Liver (tissue), 9 donors: ENCODE results near the gene TCOF1. TPM values are rescaled to one million over a fixed set of nuclear protein-coding genes. Genes with fewer than 3 reads are reported as not detected.

Experiments used
- DNase-seq: peaks from one replicate; pipeline ENCODE4 v3.0.0-alpha.2; 2017; ENCODE audit warnings: low spot score
- H3K27ac ChIP-seq, 2 donors: one replicate each; pipeline ENCODE4 v1.7.0; 2013; ENCODE audit warnings: inconsistent platforms in 2 of 2, low read length in 2 of 2, control low read depth in 1 of 2, low read depth in 1 of 2, mild to moderate bottlenecking in 1 of 2
- H3K27me3 ChIP-seq, 4 donors: one replicate each; pipeline versions ENCODE4 v1.6.1 to v1.7.0; 2013; ENCODE audit warnings: low read length in 3 of 4, inconsistent platforms in 1 of 4, mild to moderate bottlenecking in 1 of 4, moderate library complexity in 1 of 4; ENCODE audit not compliant: control insufficient read depth in 4 of 4, insufficient read depth in 4 of 4
- H3K36me3 ChIP-seq, 4 donors: one replicate each; pipeline versions ENCODE4 v1.6.1 to v1.7.0; 2013; ENCODE audit warnings: low read length in 3 of 4, mild to moderate bottlenecking in 3 of 4, low read depth in 1 of 4, moderate library complexity in 1 of 4; ENCODE audit not compliant: control insufficient read depth in 4 of 4, insufficient read depth in 3 of 4
- H3K4me1 ChIP-seq, 4 donors: one replicate each; pipeline versions ENCODE4 v1.6.1 to v1.7.0; 2013; ENCODE audit warnings: low read length in 3 of 4, mild to moderate bottlenecking in 3 of 4, moderate library complexity in 1 of 4; ENCODE audit not compliant: control insufficient read depth in 4 of 4, insufficient read depth in 4 of 4
- H3K4me3 ChIP-seq, 3 donors: one replicate each; pipeline versions ENCODE4 v1.6.1 to v1.7.0; 2013; ENCODE audit warnings: low read length in 3 of 3, control low read depth in 1 of 3, low read depth in 1 of 3, mild to moderate bottlenecking in 1 of 3
- H3K9ac ChIP-seq, 2 donors: one replicate each; pipeline ENCODE4 v1.7.0; 2013; ENCODE audit warnings: low read length in 2 of 2, mild to moderate bottlenecking in 2 of 2, moderate library complexity in 2 of 2, control low read depth in 1 of 2, low read depth in 1 of 2
- H3K9me3 ChIP-seq, 4 donors: one replicate each; pipeline versions ENCODE4 v1.6.1 to v1.7.0; 2013; ENCODE audit warnings: low read length in 3 of 4; ENCODE audit not compliant: control insufficient read depth in 4 of 4
- ATF3 ChIP-seq: IDR thresholded peaks from 2 replicates; pipeline ENCODE4 v1.6.1; 2016; ENCODE audit warnings: antibody characterized with exemption
- EGR1 ChIP-seq, 2 donors: IDR thresholded peaks; 2 replicates each; pipeline ENCODE4 v1.6.1; 2016 to 2018; ENCODE audit warnings: antibody characterized with exemption in 2 of 2, low read depth in 2 of 2
- FOXA1 ChIP-seq: IDR thresholded peaks from 2 replicates; pipeline ENCODE4 v1.6.1; 2016; ENCODE audit warnings: antibody characterized with exemption
- FOXA2 ChIP-seq: IDR thresholded peaks from 2 replicates; pipeline ENCODE4 v1.6.1; 2016; ENCODE audit warnings: antibody characterized with exemption
- GABPA ChIP-seq, 2 donors: IDR thresholded peaks in 1 of 2; conservative IDR thresholded peaks in 1 of 2; 2 replicates each; pipeline ENCODE4 v1.6.1; 2016; ENCODE audit warnings: antibody characterized with exemption in 2 of 2, mild to moderate bottlenecking in 1 of 2, moderate library complexity in 1 of 2
- HNF4A ChIP-seq, 2 donors: conservative IDR thresholded peaks; 2 replicates each; pipeline ENCODE4 v1.6.1; 2016; ENCODE audit warnings: antibody characterized with exemption in 2 of 2, mild to moderate bottlenecking in 2 of 2
- HNF4G ChIP-seq: IDR thresholded peaks from 2 replicates; pipeline ENCODE4 v1.6.1; 2016; ENCODE audit warnings: antibody characterized with exemption
- JUND ChIP-seq, 2 donors: IDR thresholded peaks; 2 replicates each; pipeline ENCODE4 v1.6.1; 2016; ENCODE audit warnings: antibody characterized with exemption in 2 of 2
- MAX ChIP-seq: IDR thresholded peaks from 2 replicates; pipeline ENCODE4 v1.6.1; 2016; ENCODE audit warnings: antibody characterized with exemption
- NR2F2 ChIP-seq: IDR thresholded peaks from 2 replicates; pipeline ENCODE4 v1.6.1; 2016; ENCODE audit warnings: antibody characterized with exemption
- RXRA ChIP-seq, 2 donors: IDR thresholded peaks; 2 replicates each; pipeline ENCODE4 v1.6.1; 2017 to 2018; ENCODE audit warnings: antibody characterized with exemption in 2 of 2, mild to moderate bottlenecking in 1 of 2
- SP1 ChIP-seq: IDR thresholded peaks from 2 replicates; pipeline ENCODE4 v1.6.1; 2018; ENCODE audit warnings: antibody characterized with exemption, mild to moderate bottlenecking
- TAF1 ChIP-seq: conservative IDR thresholded peaks from 2 replicates; pipeline ENCODE4 v1.6.1; 2016; ENCODE audit warnings: antibody characterized with exemption, mild to moderate bottlenecking
- YY1 ChIP-seq: IDR thresholded peaks from 2 replicates; pipeline ENCODE4 v1.6.1; 2016; ENCODE audit warnings: antibody characterized with exemption, mild to moderate bottlenecking
- ZBTB33 ChIP-seq: IDR thresholded peaks from 2 replicates; pipeline ENCODE4 v1.6.1; 2016; ENCODE audit warnings: antibody characterized with exemption
- WGBS: extraction: QIAGEN DNeasy Blood & Tissue Kit; methylation state at CpG from one replicate; pipeline ENCODE4 v1.1.7; 2013; 5-methylcytosine and 5-hydroxymethylcytosine counted together
- polyA plus RNA-seq, 2 donors: library from polyadenylated mRNA; stranded (reverse) in 1 of 2; unstranded in 1 of 2; fragments of 200-250 nt in 1 of 2; fragments of >200 nt in 1 of 2; fragmentation: Nextera tagmentation in 1 of 2; extraction: Ambion mirVana in 1 of 2; gene quantifications; one replicate each; pipeline versions ENCODE4 v1.2.1 to v1.2.3, GENCODE V29; 2013 to 2015
- total RNA-seq, 2 donors: library from RNA; depleted of rRNA; stranded (reverse); fragments of >200 nt; gene quantifications; one replicate each; pipeline ENCODE4 v1.2.3, GENCODE V29; 2014
- TF ChIP-seq, protein P1 (sequence below): fragments of 150-350 bp; IDR thresholded peaks from 2 replicates; pipeline ENCODE4 v1.5.1; 2017; ENCODE audit warnings: improper control_type of control experiment, low read depth, low read length; ENCODE audit not compliant: missing input control
- TF ChIP-seq, protein P2 (sequence below): IDR thresholded peaks from 2 replicates; pipeline ENCODE4 v1.6.1; 2016; ENCODE audit warnings: antibody characterized with exemption, mild to moderate bottlenecking
- donor health status: healthy.
- donor health status: healthy.
- donor health status: healthy.
- donor health status: healthy.
- donor health status: healthy.

TCOF1 gene
- total and polyA plus RNA-seq, 4 donors = 3.2 to 8.5 (median 6.4) TPM

- WGBS = 88% methylated on average over 7 of the region's 7 CpGs
- TF ChIP-seq TAF1 (no peak), GABPA (IDR thresholded peaks at IDR 0.05 in 1 of 2, conservative IDR thresholded peaks at IDR 0.05 in 1 of 2) (no peak), EGR1 (IDR thresholded peaks at IDR 0.05; ENCODE audit: low read depth in 2 of 2) (no peak), JUND (IDR thresholded peaks at IDR 0.05) (no peak), HNF4G (no peak), ATF3 (no peak), HNF4A (conservative IDR thresholded peaks at IDR 0.05) (no peak), MAX (no peak), FOXA2 (no peak), FOXA1 (no peak), NR2F2 (no peak), RXRA (IDR thresholded peaks at IDR 0.05) (no peak), ZBTB33 (no peak), SP1 (no peak)
- TF ChIP-seq, protein P1, sequence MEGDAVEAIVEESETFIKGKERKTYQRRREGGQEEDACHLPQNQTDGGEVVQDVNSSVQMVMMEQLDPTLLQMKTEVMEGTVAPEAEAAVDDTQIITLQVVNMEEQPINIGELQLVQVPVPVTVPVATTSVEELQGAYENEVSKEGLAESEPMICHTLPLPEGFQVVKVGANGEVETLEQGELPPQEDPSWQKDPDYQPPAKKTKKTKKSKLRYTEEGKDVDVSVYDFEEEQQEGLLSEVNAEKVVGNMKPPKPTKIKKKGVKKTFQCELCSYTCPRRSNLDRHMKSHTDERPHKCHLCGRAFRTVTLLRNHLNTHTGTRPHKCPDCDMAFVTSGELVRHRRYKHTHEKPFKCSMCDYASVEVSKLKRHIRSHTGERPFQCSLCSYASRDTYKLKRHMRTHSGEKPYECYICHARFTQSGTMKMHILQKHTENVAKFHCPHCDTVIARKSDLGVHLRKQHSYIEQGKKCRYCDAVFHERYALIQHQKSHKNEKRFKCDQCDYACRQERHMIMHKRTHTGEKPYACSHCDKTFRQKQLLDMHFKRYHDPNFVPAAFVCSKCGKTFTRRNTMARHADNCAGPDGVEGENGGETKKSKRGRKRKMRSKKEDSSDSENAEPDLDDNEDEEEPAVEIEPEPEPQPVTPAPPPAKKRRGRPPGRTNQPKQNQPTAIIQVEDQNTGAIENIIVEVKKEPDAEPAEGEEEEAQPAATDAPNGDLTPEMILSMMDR = no peak
These were observed 16.8 kb upstream of the TCOF1 start for GRCh38 chr5:150340614-150341255.

GRCh38 chr5:150341331-150341730 is 16.2 kb upstream of the TCOF1 start:
- 84% methylated on average over 4 of the region's 4 CpGs for WGBS
- TF ChIP-seq GABPA (IDR thresholded peaks at IDR 0.05 in 1 of 2, conservative IDR thresholded peaks at IDR 0.05 in 1 of 2) (no peak), TAF1 (no peak), YY1 (no peak), RXRA (IDR thresholded peaks at IDR 0.05) (no peak), HNF4G (no peak), NR2F2 (no peak)
- TF ChIP-seq, protein P1 = no peak
- TF ChIP-seq, protein P2, sequence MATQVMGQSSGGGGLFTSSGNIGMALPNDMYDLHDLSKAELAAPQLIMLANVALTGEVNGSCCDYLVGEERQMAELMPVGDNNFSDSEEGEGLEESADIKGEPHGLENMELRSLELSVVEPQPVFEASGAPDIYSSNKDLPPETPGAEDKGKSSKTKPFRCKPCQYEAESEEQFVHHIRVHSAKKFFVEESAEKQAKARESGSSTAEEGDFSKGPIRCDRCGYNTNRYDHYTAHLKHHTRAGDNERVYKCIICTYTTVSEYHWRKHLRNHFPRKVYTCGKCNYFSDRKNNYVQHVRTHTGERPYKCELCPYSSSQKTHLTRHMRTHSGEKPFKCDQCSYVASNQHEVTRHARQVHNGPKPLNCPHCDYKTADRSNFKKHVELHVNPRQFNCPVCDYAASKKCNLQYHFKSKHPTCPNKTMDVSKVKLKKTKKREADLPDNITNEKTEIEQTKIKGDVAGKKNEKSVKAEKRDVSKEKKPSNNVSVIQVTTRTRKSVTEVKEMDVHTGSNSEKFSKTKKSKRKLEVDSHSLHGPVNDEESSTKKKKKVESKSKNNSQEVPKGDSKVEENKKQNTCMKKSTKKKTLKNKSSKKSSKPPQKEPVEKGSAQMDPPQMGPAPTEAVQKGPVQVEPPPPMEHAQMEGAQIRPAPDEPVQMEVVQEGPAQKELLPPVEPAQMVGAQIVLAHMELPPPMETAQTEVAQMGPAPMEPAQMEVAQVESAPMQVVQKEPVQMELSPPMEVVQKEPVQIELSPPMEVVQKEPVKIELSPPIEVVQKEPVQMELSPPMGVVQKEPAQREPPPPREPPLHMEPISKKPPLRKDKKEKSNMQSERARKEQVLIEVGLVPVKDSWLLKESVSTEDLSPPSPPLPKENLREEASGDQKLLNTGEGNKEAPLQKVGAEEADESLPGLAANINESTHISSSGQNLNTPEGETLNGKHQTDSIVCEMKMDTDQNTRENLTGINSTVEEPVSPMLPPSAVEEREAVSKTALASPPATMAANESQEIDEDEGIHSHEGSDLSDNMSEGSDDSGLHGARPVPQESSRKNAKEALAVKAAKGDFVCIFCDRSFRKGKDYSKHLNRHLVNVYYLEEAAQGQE = no peak
- no peak overlapping the region for H3K4me3 ChIP-seq

More at GRCh38 chr5:150340614-150341255, 16.8 kb upstream of the TCOF1 start:
- H3K4me3 ChIP-seq = no peak overlapping the region
- H3K27ac ChIP-seq = no peak overlapping the region
- no peak overlapping the region for H3K9ac ChIP-seq
- H3K27me3 ChIP-seq = no peaks in the 10 kb centered on the region
- no peaks in the 10 kb centered on the region for H3K4me1 ChIP-seq
- no peaks in the 10 kb centered on the region for H3K36me3 ChIP-seq
- H3K9me3 ChIP-seq = no peaks in the 10 kb centered on the region
- DNase-seq = no peak

More at GRCh38 chr5:150341331-150341730, 16.2 kb upstream of the TCOF1 start:
- no peaks in the 10 kb centered on the region for H3K4me1 ChIP-seq
- H3K9ac ChIP-seq = no peak overlapping the region
- H3K27me3 ChIP-seq = no peaks in the 10 kb centered on the region
- DNase-seq = no peak
- H3K36me3 ChIP-seq = no peaks in the 10 kb centered on the region
- no peaks in the 10 kb centered on the region for H3K9me3 ChIP-seq
- no peak overlapping the region for H3K27ac ChIP-seq
